ENCODE results near the gene IFI27L1.

DNA sequence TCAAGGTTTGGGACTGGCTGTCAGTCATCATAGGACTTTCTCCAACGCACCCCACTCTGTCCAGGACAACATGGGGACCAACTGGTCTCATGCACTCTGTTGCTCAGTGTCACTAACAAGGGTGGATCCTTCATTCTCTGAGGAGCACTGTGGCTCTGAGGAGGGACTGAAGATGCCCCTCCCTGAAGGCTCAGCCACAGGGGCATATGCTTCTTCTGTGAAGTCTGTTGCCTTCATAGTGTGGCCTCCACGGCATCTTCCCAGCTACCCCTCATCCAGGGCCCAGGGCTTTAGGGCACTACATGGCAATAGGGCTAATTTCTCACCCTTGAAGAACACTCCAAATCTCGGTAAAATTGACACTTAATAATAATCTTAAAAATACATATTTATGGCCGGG lies 62.6 kb downstream of the IFI27L1 start:
- TF ChIP-seq, protein P1, sequence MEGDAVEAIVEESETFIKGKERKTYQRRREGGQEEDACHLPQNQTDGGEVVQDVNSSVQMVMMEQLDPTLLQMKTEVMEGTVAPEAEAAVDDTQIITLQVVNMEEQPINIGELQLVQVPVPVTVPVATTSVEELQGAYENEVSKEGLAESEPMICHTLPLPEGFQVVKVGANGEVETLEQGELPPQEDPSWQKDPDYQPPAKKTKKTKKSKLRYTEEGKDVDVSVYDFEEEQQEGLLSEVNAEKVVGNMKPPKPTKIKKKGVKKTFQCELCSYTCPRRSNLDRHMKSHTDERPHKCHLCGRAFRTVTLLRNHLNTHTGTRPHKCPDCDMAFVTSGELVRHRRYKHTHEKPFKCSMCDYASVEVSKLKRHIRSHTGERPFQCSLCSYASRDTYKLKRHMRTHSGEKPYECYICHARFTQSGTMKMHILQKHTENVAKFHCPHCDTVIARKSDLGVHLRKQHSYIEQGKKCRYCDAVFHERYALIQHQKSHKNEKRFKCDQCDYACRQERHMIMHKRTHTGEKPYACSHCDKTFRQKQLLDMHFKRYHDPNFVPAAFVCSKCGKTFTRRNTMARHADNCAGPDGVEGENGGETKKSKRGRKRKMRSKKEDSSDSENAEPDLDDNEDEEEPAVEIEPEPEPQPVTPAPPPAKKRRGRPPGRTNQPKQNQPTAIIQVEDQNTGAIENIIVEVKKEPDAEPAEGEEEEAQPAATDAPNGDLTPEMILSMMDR (IDR thresholded peaks at IDR 0.05 in 2 of 3, conservative IDR thresholded peaks at IDR 0.05 in 1 of 3; ENCODE audit: borderline replicate concordance in 1 of 3, insufficient read depth in 1 of 3, low read depth in 2 of 3, low read length in 2 of 3), result no peak
- TF ChIP-seq POLR2AphosphoS5 (IDR thresholded peaks at IDR 0.05; ENCODE audit: low read depth, low read length), result no peak
- no peak for TF ChIP-seq YY1 (IDR thresholded peaks at IDR 0.05; ENCODE audit: extremely low read depth, insufficient replicate concordance, low read depth, low read length)
- no peak for TF ChIP-seq POLR2A (IDR thresholded peaks at IDR 0.05; ENCODE audit: borderline replicate concordance, extremely low read depth, insufficient read depth, insufficient read length)
- TF ChIP-seq ZFX (IDR thresholded peaks at IDR 0.05), result no peak
- TF ChIP-seq, protein P2, sequence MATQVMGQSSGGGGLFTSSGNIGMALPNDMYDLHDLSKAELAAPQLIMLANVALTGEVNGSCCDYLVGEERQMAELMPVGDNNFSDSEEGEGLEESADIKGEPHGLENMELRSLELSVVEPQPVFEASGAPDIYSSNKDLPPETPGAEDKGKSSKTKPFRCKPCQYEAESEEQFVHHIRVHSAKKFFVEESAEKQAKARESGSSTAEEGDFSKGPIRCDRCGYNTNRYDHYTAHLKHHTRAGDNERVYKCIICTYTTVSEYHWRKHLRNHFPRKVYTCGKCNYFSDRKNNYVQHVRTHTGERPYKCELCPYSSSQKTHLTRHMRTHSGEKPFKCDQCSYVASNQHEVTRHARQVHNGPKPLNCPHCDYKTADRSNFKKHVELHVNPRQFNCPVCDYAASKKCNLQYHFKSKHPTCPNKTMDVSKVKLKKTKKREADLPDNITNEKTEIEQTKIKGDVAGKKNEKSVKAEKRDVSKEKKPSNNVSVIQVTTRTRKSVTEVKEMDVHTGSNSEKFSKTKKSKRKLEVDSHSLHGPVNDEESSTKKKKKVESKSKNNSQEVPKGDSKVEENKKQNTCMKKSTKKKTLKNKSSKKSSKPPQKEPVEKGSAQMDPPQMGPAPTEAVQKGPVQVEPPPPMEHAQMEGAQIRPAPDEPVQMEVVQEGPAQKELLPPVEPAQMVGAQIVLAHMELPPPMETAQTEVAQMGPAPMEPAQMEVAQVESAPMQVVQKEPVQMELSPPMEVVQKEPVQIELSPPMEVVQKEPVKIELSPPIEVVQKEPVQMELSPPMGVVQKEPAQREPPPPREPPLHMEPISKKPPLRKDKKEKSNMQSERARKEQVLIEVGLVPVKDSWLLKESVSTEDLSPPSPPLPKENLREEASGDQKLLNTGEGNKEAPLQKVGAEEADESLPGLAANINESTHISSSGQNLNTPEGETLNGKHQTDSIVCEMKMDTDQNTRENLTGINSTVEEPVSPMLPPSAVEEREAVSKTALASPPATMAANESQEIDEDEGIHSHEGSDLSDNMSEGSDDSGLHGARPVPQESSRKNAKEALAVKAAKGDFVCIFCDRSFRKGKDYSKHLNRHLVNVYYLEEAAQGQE (IDR thresholded peaks at IDR 0.05; ENCODE audit: low read depth), result no peak
- TF ChIP-seq SRF (IDR thresholded peaks at IDR 0.05; ENCODE audit: low read depth), result no peak
- no peak for TF ChIP-seq EZH2 (IDR thresholded peaks at IDR 0.05)
- TF ChIP-seq FOSL1 (IDR thresholded peaks at IDR 0.05; ENCODE audit: low read depth), result no peak
- TF ChIP-seq, protein P3, sequence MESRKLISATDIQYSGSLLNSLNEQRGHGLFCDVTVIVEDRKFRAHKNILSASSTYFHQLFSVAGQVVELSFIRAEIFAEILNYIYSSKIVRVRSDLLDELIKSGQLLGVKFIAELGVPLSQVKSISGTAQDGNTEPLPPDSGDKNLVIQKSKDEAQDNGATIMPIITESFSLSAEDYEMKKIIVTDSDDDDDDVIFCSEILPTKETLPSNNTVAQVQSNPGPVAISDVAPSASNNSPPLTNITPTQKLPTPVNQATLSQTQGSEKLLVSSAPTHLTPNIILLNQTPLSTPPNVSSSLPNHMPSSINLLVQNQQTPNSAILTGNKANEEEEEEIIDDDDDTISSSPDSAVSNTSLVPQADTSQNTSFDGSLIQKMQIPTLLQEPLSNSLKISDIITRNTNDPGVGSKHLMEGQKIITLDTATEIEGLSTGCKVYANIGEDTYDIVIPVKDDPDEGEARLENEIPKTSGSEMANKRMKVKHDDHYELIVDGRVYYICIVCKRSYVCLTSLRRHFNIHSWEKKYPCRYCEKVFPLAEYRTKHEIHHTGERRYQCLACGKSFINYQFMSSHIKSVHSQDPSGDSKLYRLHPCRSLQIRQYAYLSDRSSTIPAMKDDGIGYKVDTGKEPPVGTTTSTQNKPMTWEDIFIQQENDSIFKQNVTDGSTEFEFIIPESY (IDR thresholded peaks at IDR 0.05; ENCODE audit: extremely low read depth, insufficient replicate concordance, low read length), result no peak
- TF ChIP-seq, protein P4, sequence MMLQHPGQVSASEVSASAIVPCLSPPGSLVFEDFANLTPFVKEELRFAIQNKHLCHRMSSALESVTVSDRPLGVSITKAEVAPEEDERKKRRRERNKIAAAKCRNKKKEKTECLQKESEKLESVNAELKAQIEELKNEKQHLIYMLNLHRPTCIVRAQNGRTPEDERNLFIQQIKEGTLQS (IDR thresholded peaks at IDR 0.05), result no peak
- no peak for TF ChIP-seq ZNF274 (IDR thresholded peaks at IDR 0.05; ENCODE audit: low read depth, low read length)
- TF ChIP-seq CEBPB (IDR thresholded peaks at IDR 0.05; ENCODE audit: low read depth), result no peak
- no peak for TF ChIP-seq CBX3 (IDR thresholded peaks at IDR 0.05; ENCODE audit: low read depth)

Data from HCT116 (cell line).